ENCODE data around the gene SCYL2. TPM values are rescaled to one million over a fixed set of nuclear protein-coding genes. Genes with fewer than 3 reads are reported as not detected.
"Not testable (repeated sequence)": the region's sequence is repeated elsewhere in the genome, so short reads cannot be mapped to it uniquely, and the experiment has no call there.

Gene SCYL2
- total RNA-seq, 1 donor from 2014 or later, result 73.3 TPM

GRCh38 chr12:100251917-100252316, 15.1 kb upstream of the SCYL2 start:
- Mint-ChIP-seq H3K27me3 (no peaks in the 10 kb centered on the region), H3K4me1 (ENCODE audit: low read depth) (peaks cover 5% of the 10 kb centered on the region), H3K27ac (no peak overlapping the region), H3K9me3 (ENCODE audit: low read depth) (no peaks in the 10 kb centered on the region), H3K36me3 (ENCODE audit: insufficient read depth) (no peaks in the 10 kb centered on the region), H3K4me3 (ENCODE audit: low read depth) (no peak overlapping the region)
- TF ChIP-seq, protein P1, sequence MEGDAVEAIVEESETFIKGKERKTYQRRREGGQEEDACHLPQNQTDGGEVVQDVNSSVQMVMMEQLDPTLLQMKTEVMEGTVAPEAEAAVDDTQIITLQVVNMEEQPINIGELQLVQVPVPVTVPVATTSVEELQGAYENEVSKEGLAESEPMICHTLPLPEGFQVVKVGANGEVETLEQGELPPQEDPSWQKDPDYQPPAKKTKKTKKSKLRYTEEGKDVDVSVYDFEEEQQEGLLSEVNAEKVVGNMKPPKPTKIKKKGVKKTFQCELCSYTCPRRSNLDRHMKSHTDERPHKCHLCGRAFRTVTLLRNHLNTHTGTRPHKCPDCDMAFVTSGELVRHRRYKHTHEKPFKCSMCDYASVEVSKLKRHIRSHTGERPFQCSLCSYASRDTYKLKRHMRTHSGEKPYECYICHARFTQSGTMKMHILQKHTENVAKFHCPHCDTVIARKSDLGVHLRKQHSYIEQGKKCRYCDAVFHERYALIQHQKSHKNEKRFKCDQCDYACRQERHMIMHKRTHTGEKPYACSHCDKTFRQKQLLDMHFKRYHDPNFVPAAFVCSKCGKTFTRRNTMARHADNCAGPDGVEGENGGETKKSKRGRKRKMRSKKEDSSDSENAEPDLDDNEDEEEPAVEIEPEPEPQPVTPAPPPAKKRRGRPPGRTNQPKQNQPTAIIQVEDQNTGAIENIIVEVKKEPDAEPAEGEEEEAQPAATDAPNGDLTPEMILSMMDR (IDR thresholded peaks at IDR 0.05; ENCODE audit: unreplicated experiment), result no peak
- DNase-seq (ENCODE audit: low spot score, unreplicated experiment), result no peak

GRCh38 chr12:100253437-100253836, 13.5 kb upstream of the SCYL2 start:
- Mint-ChIP-seq H3K9me3 (ENCODE audit: low read depth) (no peaks in the 10 kb centered on the region), H3K4me3 (ENCODE audit: low read depth) (no peak overlapping the region), H3K36me3 (ENCODE audit: insufficient read depth) (peaks cover 3% of the 10 kb centered on the region), H3K27ac (no peak overlapping the region), H3K27me3 (no peaks in the 10 kb centered on the region), H3K4me1 (ENCODE audit: low read depth) (peaks cover 5% of the 10 kb centered on the region)
- DNase-seq (ENCODE audit: low spot score, unreplicated experiment), result no peak
- TF ChIP-seq, protein P1 (IDR thresholded peaks at IDR 0.05; ENCODE audit: unreplicated experiment), result no peak

DNA sequence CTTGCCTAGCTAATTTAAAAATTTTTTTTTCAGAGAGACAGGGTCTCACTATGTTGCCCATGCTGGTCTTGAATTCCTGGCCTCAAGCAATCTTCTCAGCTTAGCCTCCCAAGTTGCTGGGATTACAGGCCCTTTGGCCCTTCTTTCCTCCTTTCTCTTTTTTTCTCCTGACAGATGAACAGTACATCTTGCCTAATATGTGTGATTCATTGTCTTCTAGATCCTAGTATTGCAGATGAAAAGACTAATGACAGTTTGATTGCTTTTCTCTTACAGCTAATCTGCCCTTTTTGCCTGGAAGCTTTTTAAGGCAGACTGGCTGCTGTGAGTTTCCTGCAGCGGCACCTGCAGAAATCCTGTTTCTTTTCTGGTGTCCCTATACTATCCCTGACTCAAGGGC, 12.1 kb upstream of the SCYL2 start:
- TF ChIP-seq, protein P1 (IDR thresholded peaks at IDR 0.05; ENCODE audit: unreplicated experiment), result no peak
- Mint-ChIP-seq H3K27me3 (no peaks in the 10 kb centered on the region), H3K4me1 (ENCODE audit: low read depth) (peaks cover 5% of the 10 kb centered on the region), H3K9me3 (ENCODE audit: low read depth) (no peaks in the 10 kb centered on the region), H3K27ac (no peak overlapping the region), H3K4me3 (ENCODE audit: low read depth) (no peak overlapping the region), H3K36me3 (ENCODE audit: insufficient read depth) (peaks cover 3% of the 10 kb centered on the region)
- DNase-seq (ENCODE audit: low spot score, unreplicated experiment), result no peak

DNA sequence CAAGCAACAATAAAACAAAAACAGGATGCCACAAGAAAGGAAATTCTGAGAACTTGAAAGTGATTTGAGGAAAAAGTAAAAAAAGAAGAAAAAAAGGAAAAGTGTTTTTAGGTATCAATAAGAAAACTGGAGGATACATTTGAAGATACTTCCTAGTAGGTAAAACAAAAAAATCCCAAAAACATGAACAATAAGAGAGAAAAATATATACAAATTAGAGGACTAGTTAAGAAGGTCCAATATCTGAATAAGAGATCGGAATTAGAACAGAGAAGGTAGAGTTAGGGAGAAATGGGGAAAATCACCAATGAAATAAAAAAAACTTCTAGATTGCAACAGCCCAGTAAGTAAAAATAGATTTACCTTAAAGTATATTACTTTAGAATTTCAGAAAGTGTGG, 8.8 kb upstream of the SCYL2 start:
- Mint-ChIP-seq H3K27ac (no peak overlapping the region), H3K27me3 (no peaks in the 10 kb centered on the region), H3K4me1 (ENCODE audit: low read depth) (no peaks in the 10 kb centered on the region), H3K36me3 (ENCODE audit: insufficient read depth) (peaks cover 3% of the 10 kb centered on the region), H3K4me3 (ENCODE audit: low read depth) (no peak overlapping the region), H3K9me3 (ENCODE audit: low read depth) (no peaks in the 10 kb centered on the region)
- DNase-seq (ENCODE audit: low spot score, unreplicated experiment), result no peak
- TF ChIP-seq, protein P1 (IDR thresholded peaks at IDR 0.05; ENCODE audit: unreplicated experiment), result no peak

- TF ChIP-seq, protein P1 (IDR thresholded peaks at IDR 0.05; ENCODE audit: unreplicated experiment), result no peak
- H3K36me3 Mint-ChIP-seq (ENCODE audit: insufficient read depth), result peaks cover under 1% of the 10 kb centered on the region
- no peaks in the 10 kb centered on the region for H3K9me3 Mint-ChIP-seq (ENCODE audit: low read depth)
- no peak overlapping the region for H3K27ac Mint-ChIP-seq
- peaks cover 1% of the 10 kb centered on the region for H3K4me1 Mint-ChIP-seq (ENCODE audit: low read depth)
- H3K27me3 Mint-ChIP-seq, result no peaks in the 10 kb centered on the region
- H3K4me3 Mint-ChIP-seq (ENCODE audit: low read depth), result no peak overlapping the region
- DNase-seq (ENCODE audit: low spot score, unreplicated experiment), result no peak
These were observed 3.8 kb upstream of the SCYL2 start for GRCh38 chr12:100263131-100263530.

GRCh38 chr12:100265107-100265506, 1.9 kb upstream of the SCYL2 start:
- not testable (repeated sequence) for H3K27ac Mint-ChIP-seq; DNase-seq (ENCODE audit: low spot score, unreplicated experiment); H3K4me3 Mint-ChIP-seq (ENCODE audit: low read depth); H3K36me3 Mint-ChIP-seq (ENCODE audit: insufficient read depth); H3K9me3 Mint-ChIP-seq (ENCODE audit: low read depth); H3K27me3 Mint-ChIP-seq
- peaks cover 14% of the 10 kb centered on the region for H3K4me1 Mint-ChIP-seq (ENCODE audit: low read depth)
